Fibroblast of skin of scalp (primary cell): Measurements from ENCODE around the gene C1QTNF6. TPM values are rescaled to one million over a fixed set of nuclear protein-coding genes. Genes with fewer than 3 reads are reported as not detected.
"Not testable (repeated sequence)": the region's sequence is repeated elsewhere in the genome, so short reads cannot be mapped to it uniquely, and the experiment has no call there.

Source experiments
- DNase-seq: peaks from one replicate; pipeline ENCODE4 v3.0.0-alpha.2; 2013
- polyA plus RNA-seq, 2 experiments: library from polyadenylated mRNA; unstranded; fragments of 120-200 nt; gene quantifications; one replicate each; pipeline ENCODE4 v1.2.1, GENCODE V29; 2013; ENCODE audit not compliant: insufficient read length in 2 of 2

Gene C1QTNF6
- polyA plus RNA-seq (2013, experiment 1 of 2; ENCODE audit: insufficient read length), result 24.5 TPM
- 23.2 TPM for polyA plus RNA-seq (2013, experiment 2 of 2; ENCODE audit: insufficient read length)

- peak; percentile 63 for DNase-seq
Observed at GRCh38 chr22:37187891-37188761, at the start of gene C1QTNF6. Gene C1QTNF6 (minus strand): TSS chr22:37188247. CDS start chr22:37188213, 34 bp downstream.

DNA sequence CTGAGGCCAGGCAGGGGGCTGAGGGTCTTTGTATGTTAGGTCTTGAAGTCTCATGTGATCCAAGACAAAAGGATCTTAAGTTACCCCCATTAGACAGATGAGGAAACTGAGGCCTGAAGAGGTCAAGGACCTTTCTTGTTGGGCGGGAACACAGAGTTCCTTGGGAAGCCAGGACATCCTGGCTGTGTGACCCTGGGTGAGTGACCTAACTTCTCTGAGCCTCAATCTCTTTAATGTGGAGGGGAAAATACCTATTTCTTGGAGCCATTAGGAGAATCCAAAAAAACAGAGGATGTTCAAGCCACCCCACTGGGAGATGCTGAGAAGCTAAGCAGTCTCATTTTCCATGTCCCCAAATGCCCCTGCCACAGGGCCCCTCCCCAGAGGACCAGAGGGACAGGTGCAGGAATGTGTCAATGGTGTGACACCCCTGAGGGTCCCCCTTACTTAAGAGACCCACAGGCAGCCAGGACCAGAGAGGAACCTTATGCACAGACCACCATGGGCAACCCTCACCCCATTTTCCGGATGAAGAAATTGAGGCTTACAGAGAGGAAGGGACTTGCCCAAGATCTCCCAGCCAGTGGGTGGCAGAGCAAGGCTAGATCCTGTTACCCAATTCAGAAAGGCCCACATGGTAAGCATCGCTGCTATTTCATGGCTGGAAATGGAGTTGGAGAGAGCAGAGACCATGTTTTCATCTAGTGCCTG, 48.0 kb upstream of the C1QTNF6 start:
- no peak for DNase-seq

DNA sequence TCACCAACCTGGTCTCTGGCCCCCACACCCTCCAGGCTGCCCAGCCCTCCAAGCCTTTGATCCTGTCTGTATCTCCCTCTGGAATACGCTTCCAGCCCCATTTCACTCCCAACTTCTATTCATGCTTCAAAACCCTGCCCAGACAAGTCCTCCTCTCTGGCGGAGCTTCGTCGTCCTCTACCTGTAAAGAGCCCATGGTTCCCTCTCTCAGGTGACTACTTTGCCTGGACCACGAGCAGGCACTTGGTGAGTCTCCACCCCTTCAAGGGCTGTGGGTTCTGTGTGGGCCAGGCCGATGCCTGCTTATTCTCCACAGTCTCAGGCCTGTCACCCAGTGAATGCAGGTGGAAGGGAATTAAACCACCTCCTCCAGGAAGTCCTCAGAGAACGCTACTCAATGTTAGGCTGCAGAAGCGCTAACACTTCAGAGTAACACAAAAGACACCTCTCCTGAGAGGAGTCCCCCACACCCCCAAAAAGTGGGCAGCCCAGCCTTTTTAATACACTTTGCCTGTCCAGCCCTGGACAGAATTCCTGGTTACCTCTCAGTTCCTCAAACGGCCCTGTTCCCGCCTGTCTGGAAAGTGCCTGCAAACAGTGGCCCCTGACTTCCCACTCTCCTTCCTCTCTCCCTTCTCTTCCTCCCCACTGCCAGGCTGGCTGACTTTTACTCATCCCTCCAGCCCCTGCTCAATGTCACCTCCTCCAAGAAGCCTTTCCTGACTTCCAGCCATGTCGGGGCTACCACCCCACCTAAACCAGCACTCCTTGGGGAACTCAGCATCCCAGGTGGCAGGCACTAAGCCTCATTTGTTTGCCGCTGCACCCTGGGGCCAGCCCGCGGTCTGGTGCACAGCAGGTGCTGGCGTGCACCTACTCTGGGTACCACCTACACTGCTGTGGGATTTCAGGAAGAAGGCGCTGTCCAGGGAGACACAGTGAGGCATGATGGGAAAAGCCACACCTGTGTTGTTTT, 47.0 kb upstream of the C1QTNF6 start:
- DNase-seq, result no peak

DNA sequence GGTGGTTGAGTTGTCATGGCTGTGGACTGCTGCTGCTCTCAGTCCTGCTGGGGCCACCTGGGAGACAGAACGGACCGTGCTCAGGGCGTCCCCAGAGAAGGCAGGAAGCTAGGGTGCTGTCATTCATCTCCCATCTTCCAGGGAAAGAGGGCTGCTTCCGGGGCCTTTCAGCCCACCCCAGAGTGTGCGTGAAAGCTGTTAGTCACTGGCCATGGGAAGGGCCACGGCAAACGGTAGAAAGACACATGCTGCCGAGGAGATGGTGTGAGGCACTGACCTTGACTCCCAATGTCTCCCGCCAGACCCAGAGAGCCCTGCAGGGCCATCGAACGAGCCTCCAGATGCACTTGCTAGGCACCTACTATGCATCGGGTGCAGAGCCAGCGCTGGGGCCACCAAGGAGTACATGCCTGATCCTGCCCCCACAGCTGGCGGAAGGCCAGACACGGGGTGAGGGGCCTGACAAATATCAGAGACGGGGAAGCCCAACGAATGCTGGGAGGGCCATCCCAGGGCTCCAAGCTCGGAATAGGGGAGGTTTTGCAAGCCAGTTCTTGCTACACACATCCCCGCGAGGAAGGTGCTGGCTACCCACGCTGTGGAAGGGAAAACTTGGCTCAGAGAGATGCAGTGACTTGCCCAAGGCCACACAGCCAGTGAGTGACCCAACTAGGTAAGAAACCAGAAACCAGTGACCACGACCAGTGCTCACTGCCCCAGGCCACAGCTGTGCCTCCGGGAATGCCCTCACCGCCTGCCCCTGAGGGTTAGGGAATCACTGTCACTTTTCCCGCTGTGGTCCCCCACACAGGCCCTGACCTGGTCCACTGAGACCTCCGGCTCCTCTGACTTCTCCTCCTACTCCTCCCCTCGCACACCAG, 45.9 kb upstream of the C1QTNF6 start:
- DNase-seq, result no peak

DNA sequence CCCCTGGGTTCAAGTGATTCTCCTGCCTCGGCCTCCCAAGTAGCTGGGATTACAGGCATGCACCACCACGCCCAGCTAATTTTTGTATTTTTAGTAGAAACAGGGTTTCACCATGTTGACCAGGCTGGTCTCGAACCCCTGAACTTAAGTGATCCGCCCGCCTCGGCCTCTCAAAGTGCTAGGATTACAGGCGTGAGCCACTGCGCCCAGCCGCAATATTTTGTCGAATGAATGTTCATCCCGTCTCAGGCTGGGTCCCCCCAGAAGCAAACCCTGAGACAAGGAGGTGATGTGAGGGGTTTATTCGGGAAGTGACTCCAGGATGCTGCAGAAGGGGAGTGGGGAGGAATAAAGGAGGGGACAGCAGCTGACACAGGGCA, 45.3 kb upstream of the C1QTNF6 start:
- DNase-seq, result not testable (repeated sequence)

GRCh38 chr22:37232140-37232998, 44.3 kb upstream of the C1QTNF6 start:
- no peak for DNase-seq

GRCh38 chr22:37231406-37232139, 43.5 kb upstream of the C1QTNF6 start:
- DNase-seq, result no peak

- no peak for DNase-seq
Observed at GRCh38 chr22:37230673-37231405, 42.8 kb upstream of the C1QTNF6 start.

GRCh38 chr22:37229805-37230672, 42.0 kb upstream of the C1QTNF6 start:
- DNase-seq, result peak; percentile 86

GRCh38 chr22:37229012-37229804, 41.2 kb upstream of the C1QTNF6 start:
- DNase-seq, result peak; percentile 79

- peak; percentile 82 for DNase-seq
Observed at GRCh38 chr22:37228106-37229011, 40.3 kb upstream of the C1QTNF6 start.

GRCh38 chr22:37226514-37226913, 38.5 kb upstream of the C1QTNF6 start:
- DNase-seq, result no peak

GRCh38 chr22:37226087-37226486, 38.0 kb upstream of the C1QTNF6 start:
- no peak for DNase-seq

GRCh38 chr22:37225481-37225880, 37.4 kb upstream of the C1QTNF6 start:
- DNase-seq, result peak; percentile 30

DNA sequence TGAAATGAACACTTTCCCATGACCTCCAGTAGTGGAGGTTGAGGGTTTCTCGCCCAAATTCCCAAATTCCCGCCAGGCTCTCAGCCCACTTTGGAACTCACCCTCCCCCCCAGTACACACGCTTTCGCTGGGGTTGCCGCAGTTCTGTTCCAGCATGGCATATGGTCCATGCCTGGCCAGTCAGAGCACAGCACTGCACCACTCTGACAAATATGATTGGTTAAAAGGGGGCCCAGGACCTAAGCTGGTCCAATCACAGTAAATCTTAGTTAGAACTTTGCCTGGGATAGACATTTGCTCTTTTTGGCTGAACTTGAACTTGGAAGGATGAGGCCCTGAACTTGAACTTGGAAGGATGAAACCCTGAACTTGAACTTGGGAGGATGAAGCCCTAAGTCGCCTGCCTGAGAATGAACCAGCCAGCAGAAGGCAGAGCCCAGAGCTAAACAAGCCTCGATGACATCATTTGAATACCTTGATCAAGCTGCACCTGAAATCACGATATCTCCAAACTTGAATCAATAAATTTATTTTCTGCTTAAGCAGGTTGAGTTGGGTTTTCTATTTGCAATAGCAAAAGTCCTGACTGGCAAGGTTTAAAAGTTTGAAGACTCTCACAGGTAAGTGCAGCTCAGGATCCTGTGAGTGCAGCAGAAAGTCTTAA, 36.8 kb upstream of the C1QTNF6 start:
- DNase-seq, result no peak
